Panc1 (cell line): Measurements from ENCODE around the gene TBATA.

Source experiments
- POLR2AphosphoS5 ChIP-seq: IDR thresholded peaks from 2 replicates; pipeline ENCODE4 v1.6.1; 2012; ENCODE audit warnings: mild to moderate bottlenecking, low read depth, low read length, moderate library complexity
- SIN3A ChIP-seq: IDR thresholded peaks from 2 replicates; pipeline ENCODE4 v1.6.1; 2012; ENCODE audit warnings: low read depth, mild to moderate bottlenecking, low read length, moderate library complexity, borderline replicate concordance; ENCODE audit not compliant: insufficient read depth
- TF ChIP-seq, protein P1 (sequence below), 2 experiments: IDR thresholded peaks; 2 replicates each; pipeline ENCODE4 v1.6.1; 2011 to 2012; ENCODE audit warnings: low read depth in 2 of 2, control low read depth in 1 of 2, low read length in 1 of 2, mild to moderate bottlenecking in 1 of 2, moderate library complexity in 1 of 2; ENCODE audit not compliant: insufficient read depth in 1 of 2
- TF ChIP-seq, protein P2 (sequence below): fragments of 450-650 bp; IDR thresholded peaks from 2 replicates; pipeline ENCODE4 v1.5.1; 2017; ENCODE audit warnings: mild to moderate bottlenecking

DNA sequence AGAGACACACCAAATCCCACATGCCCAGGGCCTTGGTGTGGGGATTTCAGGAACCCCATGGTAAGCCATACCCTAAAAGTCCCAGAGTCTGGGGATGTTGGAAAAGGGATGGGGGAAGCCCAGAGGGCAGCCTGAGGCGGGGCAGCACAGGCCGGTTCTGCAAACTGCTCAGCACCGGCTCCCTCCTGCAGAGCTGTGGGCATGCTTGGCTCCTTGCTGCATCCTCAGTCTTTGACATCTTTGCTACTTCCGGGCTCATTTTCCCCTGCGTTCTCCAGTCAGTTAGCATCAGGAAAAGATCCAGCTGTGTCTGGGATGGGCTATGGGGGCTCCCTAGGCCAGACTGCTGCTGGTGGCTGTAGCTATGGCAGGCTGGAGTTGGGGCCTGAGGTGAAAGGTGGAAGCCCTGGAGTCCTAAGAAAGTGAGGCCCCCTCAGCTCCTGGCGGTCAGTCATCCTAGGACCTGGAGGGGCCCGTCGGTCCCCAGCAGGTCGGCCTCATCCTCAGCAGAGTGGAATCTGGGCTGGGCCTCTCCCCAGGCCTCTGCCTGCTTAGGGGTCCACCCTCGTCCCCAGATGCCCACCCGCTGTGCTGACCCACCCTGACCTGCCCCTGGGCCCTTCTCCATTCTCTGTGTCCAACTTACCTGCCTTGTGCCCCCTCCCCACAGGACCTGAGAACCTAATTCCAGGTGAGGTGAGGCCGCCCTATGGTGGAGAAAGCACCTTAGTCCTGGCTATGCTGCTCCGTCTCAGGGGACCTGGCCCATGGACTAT lies 9.3 kb downstream of the TBATA start:
- TF ChIP-seq, protein P1, sequence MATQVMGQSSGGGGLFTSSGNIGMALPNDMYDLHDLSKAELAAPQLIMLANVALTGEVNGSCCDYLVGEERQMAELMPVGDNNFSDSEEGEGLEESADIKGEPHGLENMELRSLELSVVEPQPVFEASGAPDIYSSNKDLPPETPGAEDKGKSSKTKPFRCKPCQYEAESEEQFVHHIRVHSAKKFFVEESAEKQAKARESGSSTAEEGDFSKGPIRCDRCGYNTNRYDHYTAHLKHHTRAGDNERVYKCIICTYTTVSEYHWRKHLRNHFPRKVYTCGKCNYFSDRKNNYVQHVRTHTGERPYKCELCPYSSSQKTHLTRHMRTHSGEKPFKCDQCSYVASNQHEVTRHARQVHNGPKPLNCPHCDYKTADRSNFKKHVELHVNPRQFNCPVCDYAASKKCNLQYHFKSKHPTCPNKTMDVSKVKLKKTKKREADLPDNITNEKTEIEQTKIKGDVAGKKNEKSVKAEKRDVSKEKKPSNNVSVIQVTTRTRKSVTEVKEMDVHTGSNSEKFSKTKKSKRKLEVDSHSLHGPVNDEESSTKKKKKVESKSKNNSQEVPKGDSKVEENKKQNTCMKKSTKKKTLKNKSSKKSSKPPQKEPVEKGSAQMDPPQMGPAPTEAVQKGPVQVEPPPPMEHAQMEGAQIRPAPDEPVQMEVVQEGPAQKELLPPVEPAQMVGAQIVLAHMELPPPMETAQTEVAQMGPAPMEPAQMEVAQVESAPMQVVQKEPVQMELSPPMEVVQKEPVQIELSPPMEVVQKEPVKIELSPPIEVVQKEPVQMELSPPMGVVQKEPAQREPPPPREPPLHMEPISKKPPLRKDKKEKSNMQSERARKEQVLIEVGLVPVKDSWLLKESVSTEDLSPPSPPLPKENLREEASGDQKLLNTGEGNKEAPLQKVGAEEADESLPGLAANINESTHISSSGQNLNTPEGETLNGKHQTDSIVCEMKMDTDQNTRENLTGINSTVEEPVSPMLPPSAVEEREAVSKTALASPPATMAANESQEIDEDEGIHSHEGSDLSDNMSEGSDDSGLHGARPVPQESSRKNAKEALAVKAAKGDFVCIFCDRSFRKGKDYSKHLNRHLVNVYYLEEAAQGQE (IDR thresholded peaks at IDR 0.05; ENCODE audit: insufficient read depth in 1 of 2, low read depth in 2 of 2, low read length in 1 of 2), result no peak
- TF ChIP-seq, protein P2, sequence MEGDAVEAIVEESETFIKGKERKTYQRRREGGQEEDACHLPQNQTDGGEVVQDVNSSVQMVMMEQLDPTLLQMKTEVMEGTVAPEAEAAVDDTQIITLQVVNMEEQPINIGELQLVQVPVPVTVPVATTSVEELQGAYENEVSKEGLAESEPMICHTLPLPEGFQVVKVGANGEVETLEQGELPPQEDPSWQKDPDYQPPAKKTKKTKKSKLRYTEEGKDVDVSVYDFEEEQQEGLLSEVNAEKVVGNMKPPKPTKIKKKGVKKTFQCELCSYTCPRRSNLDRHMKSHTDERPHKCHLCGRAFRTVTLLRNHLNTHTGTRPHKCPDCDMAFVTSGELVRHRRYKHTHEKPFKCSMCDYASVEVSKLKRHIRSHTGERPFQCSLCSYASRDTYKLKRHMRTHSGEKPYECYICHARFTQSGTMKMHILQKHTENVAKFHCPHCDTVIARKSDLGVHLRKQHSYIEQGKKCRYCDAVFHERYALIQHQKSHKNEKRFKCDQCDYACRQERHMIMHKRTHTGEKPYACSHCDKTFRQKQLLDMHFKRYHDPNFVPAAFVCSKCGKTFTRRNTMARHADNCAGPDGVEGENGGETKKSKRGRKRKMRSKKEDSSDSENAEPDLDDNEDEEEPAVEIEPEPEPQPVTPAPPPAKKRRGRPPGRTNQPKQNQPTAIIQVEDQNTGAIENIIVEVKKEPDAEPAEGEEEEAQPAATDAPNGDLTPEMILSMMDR, result no peak
- TF ChIP-seq POLR2AphosphoS5 (no peak), SIN3A (no peak)
